B cell (primary cell): ENCODE measurements around the gene TLDC2. TPM values are rescaled to one million over a fixed set of nuclear protein-coding genes. Genes with fewer than 3 reads are reported as not detected.
"Not testable (repeated sequence)": the region's sequence is repeated elsewhere in the genome, so short reads cannot be mapped to it uniquely, and the experiment has no call there.

Source experiments
- ATAC-seq: fragments of 200-7000 bp; cut with Tn5 transposase; one replicate; pipeline ENCODE4 v1.10.0; 2021; ENCODE audit warnings: low read depth, mild to moderate bottlenecking, moderate number of reproducible peaks, moderate library complexity
- CTCF ChIA-PET: fragments of 350-600 bp; sonication (Branson Sonifier 250); formaldehyde crosslinking; loops from one replicate; lab custom pipeline; 2021; ENCODE audit warnings: antibody characterized with exemption, inconsistent platforms; lab: Charles Lee
- POLR2A ChIA-PET: fragments of 350-600 bp; sonication (Branson Sonifier 250); formaldehyde crosslinking; loops from one replicate; lab custom pipeline; 2021; ENCODE audit warnings: antibody characterized with exemption; lab: Charles Lee
- DNase-seq: peaks from one replicate; pipeline ENCODE4 v3.0.0; 2013
- H2AFZ ChIP-seq: 2 replicates; pipeline ENCODE4 v1.6.1; 2012; ENCODE audit warnings: mild to moderate bottlenecking, low read depth, low read length; ENCODE audit not compliant: insufficient read depth, poor library complexity, severe bottlenecking
- H3K27ac ChIP-seq, 2 donors: 1 replicate in 1 of 2; 2 replicates in 1 of 2; pipeline ENCODE4 v1.5.1; 2012 to 2013; ENCODE audit warnings: low read length in 2 of 2, mild to moderate bottlenecking in 2 of 2, moderate library complexity in 1 of 2
- H3K27me3 ChIP-seq, 4 experiments: fragments of 200-600 bp in 1 of 4; sonication (generic) in 1 of 4; replicated peaks in 1 of 4; 1 replicate in 2 of 4; 2 replicates in 2 of 4; pipeline versions ENCODE4 v1.6.1 to v1.7.0; 2013 to 2016; ENCODE audit warnings: low read length in 3 of 4, mild to moderate bottlenecking in 2 of 4, mixed read lengths in 1 of 4, moderate library complexity in 1 of 4; ENCODE audit not compliant: insufficient read depth in 4 of 4, control insufficient read depth in 3 of 4; ENCODE audit errors: control extremely low read depth in 1 of 4
- H3K36me3 ChIP-seq, 2 experiments: replicated peaks in 1 of 2; 1 replicate in 1 of 2; 2 replicates in 1 of 2; pipeline versions ENCODE4 v1.6.1 to v1.7.1; 2013; ENCODE audit warnings: low read length in 1 of 2; ENCODE audit not compliant: insufficient read depth in 2 of 2, control insufficient read depth in 1 of 2; ENCODE audit errors: control extremely low read depth in 1 of 2, extremely low read depth in 1 of 2
- H3K4me1 ChIP-seq, 2 donors: fragments of 200-600 bp in 1 of 2; sonication (generic) in 1 of 2; 1 replicate in 1 of 2; 2 replicates in 1 of 2; pipeline versions ENCODE4 v1.5.1 to v1.6.1; 2013 to 2017; ENCODE audit warnings: low read length in 2 of 2; ENCODE audit not compliant: control insufficient read depth in 2 of 2, insufficient read depth in 2 of 2
- H3K4me2 ChIP-seq: replicated peaks from 2 replicates; pipeline ENCODE3; 2012; ENCODE audit warnings: mild to moderate bottlenecking, low read depth, low read length; ENCODE audit not compliant: poor library complexity, severe bottlenecking
- H3K4me3 ChIP-seq, 5 experiments: fragments of 200-600 bp in 1 of 5; sonication (generic) in 1 of 5; 1 replicate in 3 of 5; 2 replicates in 2 of 5; pipeline versions ENCODE4 v1.5.1 to v1.7.0; 2011 to 2016; ENCODE audit warnings: low read length in 4 of 5, mild to moderate bottlenecking in 4 of 5, low read depth in 2 of 5, control low read depth in 1 of 5, moderate library complexity in 1 of 5; ENCODE audit not compliant: insufficient read depth in 1 of 5; ENCODE audit errors: control extremely low read depth in 1 of 5, extremely low read depth in 1 of 5
- H3K79me2 ChIP-seq: fragments of 200-600 bp; sonication (generic); one replicate; pipeline ENCODE4 v1.6.0; 2016; ENCODE audit warnings: low read length; ENCODE audit not compliant: control insufficient read depth, insufficient read depth
- H3K9ac ChIP-seq: fragments of 200-600 bp; sonication (generic); 2 replicates; pipeline ENCODE4 v1.6.1; 2017; ENCODE audit warnings: mild to moderate bottlenecking, low read length, moderate library complexity
- H3K9me3 ChIP-seq, 3 donors: one replicate each; pipeline versions ENCODE4 v1.6.1 to v1.7.1; 2013; ENCODE audit warnings: low read length in 2 of 3; ENCODE audit not compliant: control insufficient read depth in 2 of 3, insufficient read depth in 1 of 3; ENCODE audit errors: control extremely low read depth in 1 of 3
- H4K20me1 ChIP-seq: 2 replicates; pipeline ENCODE4 v1.6.0; 2012; ENCODE audit warnings: mild to moderate bottlenecking, low read length; ENCODE audit not compliant: insufficient read depth, control insufficient read depth, poor library complexity, severe bottlenecking
- H3K27ac Mint-ChIP-seq: one replicate; pipeline ENCODE4 v1.8.0; 2021; ENCODE audit warnings: mixed read lengths
- H3K27me3 Mint-ChIP-seq: one replicate; pipeline ENCODE4 v1.8.0; 2021; ENCODE audit warnings: mixed read lengths
- H3K4me1 Mint-ChIP-seq: one replicate; pipeline ENCODE4 v1.8.0; 2021; ENCODE audit warnings: mixed read lengths
- H3K4me3 Mint-ChIP-seq: one replicate; pipeline ENCODE4 v1.8.0; 2021; ENCODE audit warnings: mixed read lengths
- H3K9me3 Mint-ChIP-seq: one replicate; pipeline ENCODE4 v1.8.0; 2022; ENCODE audit warnings: mixed read lengths; ENCODE audit not compliant: insufficient read depth
- CTCF ChIP-seq: fragments of 200-600 bp; IDR thresholded peaks from one replicate; pipeline ENCODE4 v1.8.0; 2022; ENCODE audit warnings: antibody characterized with exemption, mild to moderate bottlenecking
- EZH2 ChIP-seq: IDR thresholded peaks from 2 replicates; pipeline ENCODE4 v1.6.1; 2012; ENCODE audit warnings: borderline replicate concordance, low read depth, mild to moderate bottlenecking, moderate library complexity, low read length; ENCODE audit not compliant: insufficient read depth, poor library complexity, severe bottlenecking
- WGBS: methylation state at CpG from one replicate; pipeline ENCODE4 v1.1.5; 2013; ENCODE audit warnings: missing lambda C conversion rate; ENCODE audit not compliant: insufficient coverage; 5-methylcytosine and 5-hydroxymethylcytosine counted together
- intact Hi-C: fragments of 100-400 bp; cut with micrococcal nuclease; formaldehyde crosslinking; loops from one replicate; pipeline ENCODE4 v1.10.0; 2022
- polyA plus RNA-seq: library from polyadenylated mRNA; depleted of rRNA; stranded (reverse); fragments of >200 nt; gene quantifications from 2 replicates; pipeline ENCODE4 v1.2.3, GENCODE V29; 2012
- total RNA-seq, 2 donors: library from RNA; stranded (reverse); fragments of 120-200 nt in 1 of 2; gene quantifications; 1 replicate in 1 of 2; 2 replicates in 1 of 2; pipeline versions ENCODE4 v1.2.3 to v1.2.4, GENCODE V29; 2013 to 2022

The TLDC2 gene
- total and polyA plus RNA-seq, 2 donors (not counting 1 experiment from before 2014, with no cell fraction given), result 0.13 TPM; not detected in 1

DNA sequence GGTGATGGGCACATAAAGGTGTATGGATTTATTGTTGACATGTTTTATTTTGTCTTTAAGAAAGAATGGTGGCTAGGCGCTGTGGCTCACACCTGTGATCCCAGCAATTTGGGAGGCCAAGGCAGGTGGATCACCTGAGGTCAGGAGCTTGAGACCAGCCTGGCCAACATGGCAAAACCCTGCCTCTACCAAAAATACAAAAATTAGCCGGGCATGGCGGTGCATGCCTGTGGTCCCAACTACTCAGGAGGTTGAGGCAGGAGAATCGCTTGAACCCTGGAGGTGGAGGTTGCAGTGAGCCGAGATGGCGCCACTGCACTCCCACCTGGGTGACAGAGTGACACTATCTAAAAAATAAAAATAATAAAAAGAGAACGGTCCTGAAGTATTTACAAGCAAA lies 30.1 kb downstream of the TLDC2 start:
- CTCF ChIA-PET, result interaction anchor here (0.7 kb wide), 1 partner anchor 185 kb away, joined by 3 read pairs; no protein-coding TSS in a partner anchor
- H3K27me3 ChIP-seq, POLR2A ChIA-PET, H3K4me2 ChIP-seq, H3K9me3 Mint-ChIP-seq, ATAC-seq, H4K20me1 ChIP-seq, H3K9me3 ChIP-seq, H3K4me1 ChIP-seq, H3K4me1 Mint-ChIP-seq, DNase-seq, H3K79me2 ChIP-seq, H2AFZ ChIP-seq, intact Hi-C loops, H3K27ac ChIP-seq, H3K27me3 Mint-ChIP-seq, H3K4me3 ChIP-seq, H3K27ac Mint-ChIP-seq, H3K9ac ChIP-seq, H3K4me3 Mint-ChIP-seq: not testable (repeated sequence)
- H3K36me3 ChIP-seq, result peaks cover 4 to 23% of the 10 kb centered on the region in 2 experiments
- WGBS, result 100% methylated on average over 2 of the region's 7 CpGs

GRCh38 chr20:36908603-36909002 lies 32.7 kb downstream of the TLDC2 start:
- H3K27me3 Mint-ChIP-seq, result no peaks in the 10 kb centered on the region
- no peak for TF ChIP-seq CTCF
- no peak for TF ChIP-seq EZH2
- Histone ChIP-seq H2AFZ (no peak overlapping the region), H3K9ac (no peak overlapping the region), H3K27me3 (no peaks in the 10 kb centered on the region), H3K36me3 (peaks cover 0 to 23% of the 10 kb centered on the region in 2 experiments), H3K4me2 (peak overlapping the region; percentile 34), H3K9me3 (peaks cover 0 to 4% (median 0%) of the 10 kb centered on the region in 3 donors), H3K4me1 (peaks cover 0 to 3% of the 10 kb centered on the region in 2 donors), H3K79me2 (no peaks in the 10 kb centered on the region), H3K4me3 (no peak overlapping the region), H3K27ac (no peak overlapping the region), H4K20me1 (no peaks in the 10 kb centered on the region)
- peaks cover 8% of the 10 kb centered on the region for H3K4me1 Mint-ChIP-seq
- DNase-seq (no peak), ATAC-seq (no peak)
- no peaks in the 10 kb centered on the region for H3K9me3 Mint-ChIP-seq
- intact Hi-C loops, result no loop called here
- no peak overlapping the region for H3K4me3 Mint-ChIP-seq
- CTCF ChIA-PET, result interaction anchor here (1.2 to 2.2 kb wide), 2 partner anchors 10 to 15 kb away, joined by 3 to 14 read pairs; no protein-coding TSS in a partner anchor
- H3K27ac Mint-ChIP-seq, result no peak overlapping the region
- no CpG with 5 or more reads among the region's 4 CpGs for WGBS
- POLR2A ChIA-PET, result no interaction called here
